HepG2 (cell line): ENCODE measurements around the gene SIAE. TPM values are rescaled to one million over a fixed set of nuclear protein-coding genes. Genes with fewer than 3 reads are reported as not detected.

Experiments
- ATAC-seq: fragments of 200-7000 bp; cut with Tn5 transposase; 3 replicates; pipeline ENCODE4 v1.9.1; 2020; ENCODE audit warnings: mild to moderate bottlenecking, moderate library complexity
- BruUV-seq: library from RNA; stranded (reverse); fragments of 400-500 nt; replicated peaks from 2 replicates; lab custom pipeline; 2021; lab: Mats Ljungman, UMichigan
- CTCF ChIA-PET: fragments of 300-600 bp; formaldehyde crosslinking; extraction: SDS; loops from one replicate; lab custom pipeline; 2021; ENCODE audit warnings: low total read pairs, inconsistent platforms, low intra/inter-chr PET ratio; lab: Yijun Ruan, JAX
- POLR2A ChIA-PET: fragments of 350-600 bp; sonication (Branson Sonifier 250); formaldehyde crosslinking; loops from one replicate; lab custom pipeline; 2020; ENCODE audit warnings: antibody characterized with exemption, inconsistent platforms; lab: Yijun Ruan, JAX
- DNase-seq: peaks from one replicate; pipeline ENCODE4 v3.0.0-alpha.2; 2015; ENCODE audit warnings: low spot score
- FAIRE-seq: peaks from 3 replicates; lab custom pipeline; 2011; peaks lifted over from hg19 to GRCh38; lab: Jason Lieb, UNC
- H2AFZ ChIP-seq: one replicate; pipeline ENCODE4 v1.6.1; 2011; ENCODE audit warnings: low read length, inconsistent platforms
- H3K27ac ChIP-seq: fragments of 300-600 bp; 3 replicates; pipeline ENCODE4 v1.8.0; 2011; ENCODE audit warnings: mixed run types, mild to moderate bottlenecking, mixed read lengths, low read length, inconsistent platforms; ENCODE audit not compliant: insufficient read depth; ENCODE audit errors: extremely low read length
- H3K27me3 ChIP-seq, 2 experiments: fragments of 200-600 bp in 1 of 2; 2 replicates in 1 of 2; 3 replicates in 1 of 2; pipeline versions ENCODE4 v1.6.0 to v1.8.0; 2011; ENCODE audit warnings: low read length in 2 of 2, mild to moderate bottlenecking in 2 of 2, moderate library complexity in 2 of 2, inconsistent platforms in 1 of 2; ENCODE audit not compliant: insufficient read depth in 2 of 2, control insufficient read depth in 1 of 2
- H3K36me3 ChIP-seq, 2 experiments: fragments of 200-600 bp in 1 of 2; replicated peaks in 1 of 2; 2 replicates in 1 of 2; 3 replicates in 1 of 2; pipeline versions ENCODE4 v1.5.1 to v1.8.0; 2011; ENCODE audit warnings: low read length in 2 of 2, inconsistent platforms in 1 of 2; ENCODE audit not compliant: insufficient read depth in 2 of 2, control insufficient read depth in 1 of 2
- H3K4me1 ChIP-seq: 2 replicates; pipeline ENCODE4 v1.5.1; 2012; ENCODE audit warnings: low read length, inconsistent platforms; ENCODE audit not compliant: insufficient read depth
- H3K4me2 ChIP-seq: 2 replicates; pipeline ENCODE4 v1.6.0; 2011; ENCODE audit warnings: low read depth, low read length, inconsistent platforms
- H3K4me3 ChIP-seq, 3 experiments: fragments of 200-600 bp in 1 of 3; sonication (generic), shearing (Covaris generic) in 1 of 3; replicated peaks in 1 of 3; 2 replicates each; pipeline ENCODE4 v1.5.1; 2011 to 2016; ENCODE audit warnings: low read length in 3 of 3, inconsistent platforms in 2 of 3, low read depth in 2 of 3, mild to moderate bottlenecking in 2 of 3, control low read depth in 1 of 3, mixed read lengths in 1 of 3; ENCODE audit not compliant: insufficient read depth in 1 of 3
- H3K79me2 ChIP-seq: one replicate; pipeline ENCODE4 v1.6.1; 2011; ENCODE audit warnings: low read length, inconsistent platforms; ENCODE audit not compliant: insufficient read depth
- H3K9ac ChIP-seq: 2 replicates; pipeline ENCODE4 v1.6.0; 2011; ENCODE audit warnings: mild to moderate bottlenecking, low read depth, low read length, inconsistent platforms; ENCODE audit not compliant: insufficient read depth
- H3K9me3 ChIP-seq: 2 replicates; pipeline ENCODE4 v1.5.1; 2012; ENCODE audit warnings: mild to moderate bottlenecking, low read length
- H4K20me1 ChIP-seq: 2 replicates; pipeline ENCODE4 v1.6.0; 2011; ENCODE audit warnings: inconsistent platforms, mild to moderate bottlenecking, low read length, moderate library complexity; ENCODE audit not compliant: insufficient read depth
- XBP1 ChIP-seq: sonication (generic); formaldehyde crosslinking; IDR thresholded peaks from 2 replicates; pipeline ENCODE4 v1.5.0; 2020; ENCODE audit warnings: missing genetic modification reagents
- ZBTB7A ChIP-seq: sonication (generic); formaldehyde crosslinking; IDR thresholded peaks from 2 replicates; pipeline ENCODE4 v1.8.0; 2022; ENCODE audit warnings: mild to moderate bottlenecking, missing genetic modification reagents
- ZNF136 ChIP-seq: sonication (generic); formaldehyde crosslinking; IDR thresholded peaks from 2 replicates; pipeline ENCODE4 v1.8.1; 2022; ENCODE audit warnings: low read depth, mild to moderate bottlenecking, moderate library complexity, missing genetic modification reagents
- ZNF276 ChIP-seq: sonication (generic); formaldehyde crosslinking; IDR thresholded peaks from 2 replicates; pipeline ENCODE4 v1.4.0; 2020; ENCODE audit warnings: mild to moderate bottlenecking, low read depth, missing genetic modification reagents
- ZNF354B ChIP-seq: sonication (generic); formaldehyde crosslinking; IDR thresholded peaks from 2 replicates; pipeline ENCODE4 v1.8.0; 2022; ENCODE audit warnings: mild to moderate bottlenecking, missing genetic modification reagents
- ZNF574 ChIP-seq: sonication (generic); formaldehyde crosslinking; IDR thresholded peaks from 2 replicates; pipeline ENCODE4 v1.4.0; 2020; ENCODE audit warnings: missing genetic modification reagents
- ZNF709 ChIP-seq: sonication (generic); formaldehyde crosslinking; IDR thresholded peaks from 2 replicates; pipeline ENCODE4 v1.5.0; 2020; ENCODE audit warnings: mild to moderate bottlenecking, missing genetic modification reagents
- ZNF747 ChIP-seq: sonication (generic); formaldehyde crosslinking; IDR thresholded peaks from 2 replicates; pipeline ENCODE4 v1.8.1; 2023; ENCODE audit warnings: missing genetic modification reagents, mild to moderate bottlenecking, borderline replicate concordance
- ZNF841 ChIP-seq: sonication (generic); formaldehyde crosslinking; IDR thresholded peaks from 2 replicates; pipeline ENCODE4 v1.8.1; 2023; ENCODE audit warnings: missing genetic modification reagents, borderline replicate concordance
- WGBS: methylation state at CpG from one replicate; pipeline ENCODE4 v1.1.6; 2017; ENCODE audit warnings: low lambda C conversion rate; 5-methylcytosine and 5-hydroxymethylcytosine counted together
- in situ Hi-C: cut with HindIII; loops from 2 replicates; pipeline ENCODE4 v1.10.0; 2017; ENCODE audit warnings: low pct_unique_long_range_greater_than_20kb; ENCODE audit not compliant: extremely low pct_ligation_motif_present
- intact Hi-C: fragments of 100-400 bp; cut with micrococcal nuclease; formaldehyde crosslinking; loops from one replicate; pipeline ENCODE4 v1.10.0; 2022; ENCODE audit not compliant: unreplicated experiment
- polyA plus RNA-seq, 8 experiments: library from polyadenylated mRNA; depleted of rRNA in 3 of 8; stranded (reverse) in 7 of 8; unstranded in 1 of 8; fragments of >200 nt; fragmentation: Illumina TruSeq in 4 of 8; extraction: Trizol in 4 of 8; gene quantifications; 2 replicates each; pipeline versions ENCODE4 v1.2.1 to v1.2.3, GENCODE V29; 2011 to 2016; ENCODE audit warnings: low read depth in 4 of 8, missing spikeins in 1 of 8, mixed read lengths in 1 of 8; ENCODE audit not compliant: insufficient read depth in 1 of 8
- total RNA-seq, 5 experiments: library from RNA; depleted of rRNA; stranded (reverse); fragments of >200 nt; fragmentation: Illumina TruSeq; extraction: Trizol; gene quantifications; 2 replicates each; pipeline ENCODE4 v1.2.3, GENCODE V29; 2016; ENCODE audit warnings: low read depth in 1 of 5

Gene SIAE
- total and polyA plus RNA-seq, 2 of the 13 experiments (the other 11 are each of a cell fraction or from before 2014, with no cell fraction given) = 7.0 to 22.4 TPM

GRCh38 chr11:124612045-124612444, 61.5 kb downstream of the SIAE start:
- BruUV-seq = no TSS peak
- POLR2A ChIA-PET = no interaction called here

More at GRCh38 chr11:124612045-124612444, 61.5 kb downstream of the SIAE start:
- Histone ChIP-seq H2AFZ (no peak overlapping the region), H3K4me1 (no peaks in the 10 kb centered on the region), H3K27ac (no peak overlapping the region), H3K27me3 (peaks cover under 1 to 25% of the 10 kb centered on the region in 2 experiments; a peak in 2 of 5 replicates), H3K4me2 (no peak overlapping the region), H3K9me3 (no peaks in the 10 kb centered on the region), H4K20me1 (no peaks in the 10 kb centered on the region), H3K4me3 (no peak overlapping the region), H3K79me2 (no peaks in the 10 kb centered on the region), H3K9ac (no peak overlapping the region), H3K36me3 (no peaks in the 10 kb centered on the region)
- intact Hi-C loops (no loop called here), in situ Hi-C loops (no loop called here)
- FAIRE-seq (no peak), ATAC-seq (no peak), DNase-seq (no peak)
- 3% methylated on average over 3 of the region's 3 CpGs for WGBS
- CTCF ChIA-PET = no interaction called here
- TF ChIP-seq ZNF747 (CRISPR knock-in tag) (no peak), XBP1 (no peak), ZNF354B (CRISPR knock-in tag) (no peak), ZBTB7A (no peak), ZNF709 (CRISPR knock-in tag) (no peak), ZNF841 (no peak), ZNF574 (CRISPR knock-in tag) (no peak), ZNF136 (CRISPR knock-in tag) (no peak), ZNF276 (CRISPR knock-in tag) (no peak)
